ACHN (cell line): ENCODE results near the gene RGPD8.
A peak's percentile ranks its signal among the peaks of the same experiment; 100 is the strongest.

Experiments
- DNase-seq: peaks from one replicate; pipeline ENCODE4 v3.0.0-alpha.2; 2015
- in situ Hi-C: cut with HindIII; loops from 2 replicates; pipeline ENCODE4 v1.10.0; 2017; ENCODE audit warnings: low sequenced_read_pairs, low pct_ligation_motif_present, low pct_unique_long_range_greater_than_20kb

Gene RGPD8

DNA sequence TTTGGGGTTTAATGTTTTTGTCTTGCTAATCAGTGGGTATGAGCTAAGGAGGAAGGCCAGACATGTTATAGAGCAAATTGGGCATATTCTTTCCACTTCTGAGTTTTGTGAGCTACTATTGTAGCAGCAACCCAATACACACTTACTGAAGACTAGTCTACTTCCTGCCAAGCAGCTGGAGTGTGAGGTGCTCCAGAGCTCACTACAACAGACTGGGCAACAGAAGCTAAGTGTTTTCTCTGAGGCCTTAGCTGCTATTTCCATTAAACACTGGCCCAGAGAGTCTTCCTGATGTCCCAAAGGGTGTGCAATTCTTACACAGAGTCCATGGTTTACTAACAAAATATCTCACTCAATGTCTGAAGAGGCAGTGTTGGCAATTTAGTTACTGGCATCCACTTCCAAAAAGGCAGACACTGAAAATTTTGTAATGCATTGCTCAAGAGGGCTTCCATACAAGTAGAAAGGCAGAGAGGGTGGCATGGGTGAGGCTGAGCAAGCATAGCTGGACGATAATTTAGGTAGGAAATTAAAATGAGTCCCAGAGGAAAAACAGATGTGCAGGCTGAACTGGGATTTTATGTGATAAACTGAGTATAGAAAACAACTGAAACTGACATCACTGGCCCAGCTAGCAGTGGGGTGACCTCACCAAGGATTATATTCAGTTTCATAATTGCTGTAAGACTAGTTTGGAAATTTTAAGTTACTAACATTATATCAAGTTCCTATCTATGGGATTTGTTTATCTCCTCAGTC lies 89.4 kb downstream of the RGPD8 start:
- in situ Hi-C loops = no loop called here
- DNase-seq = no peak

GRCh38 chr2:112342067-112342550 lies 91.3 kb downstream of the RGPD8 start:
- DNase-seq = no peak

DNA sequence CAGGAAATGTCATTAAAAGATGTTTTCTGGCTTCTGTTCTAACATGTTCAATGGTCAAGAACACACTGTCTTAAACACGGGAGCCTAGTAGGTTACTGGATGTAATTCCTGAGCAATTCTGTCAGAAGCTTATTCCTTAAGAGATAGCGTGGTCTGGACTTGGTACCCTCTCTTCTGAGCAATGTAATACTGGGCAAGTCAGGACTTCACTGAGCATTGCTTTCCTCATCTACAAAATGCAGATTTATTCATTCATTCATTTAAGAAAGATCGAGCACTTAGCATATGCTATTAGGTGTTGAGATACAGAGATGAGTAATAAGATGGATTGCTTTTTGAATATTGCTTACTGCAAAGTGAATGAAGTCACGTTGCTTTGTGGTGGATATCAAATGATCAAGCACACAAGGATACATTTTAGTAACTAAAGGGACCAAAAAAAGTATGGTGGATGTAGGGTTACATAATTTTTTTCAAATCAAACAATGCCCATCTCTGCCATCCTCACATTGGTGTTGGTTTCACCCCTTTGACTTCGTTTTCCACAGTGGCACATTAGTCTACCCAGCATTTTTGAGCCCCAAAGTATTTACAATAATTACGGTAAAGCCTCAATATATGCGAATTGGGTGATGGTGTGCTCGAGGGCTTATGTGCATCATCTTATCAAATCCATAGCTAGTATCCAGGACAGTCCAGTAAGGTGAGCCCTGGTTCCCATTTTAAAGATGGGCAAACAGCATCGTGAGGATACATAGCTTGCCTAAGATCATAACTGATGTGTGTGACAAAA lies 92.8 kb downstream of the RGPD8 start:
- DNase-seq = no peak
- in situ Hi-C loops = no loop called here

More at GRCh38 chr2:112342067-112342550, 91.3 kb downstream of the RGPD8 start:
- in situ Hi-C loops = no loop called here

DNA sequence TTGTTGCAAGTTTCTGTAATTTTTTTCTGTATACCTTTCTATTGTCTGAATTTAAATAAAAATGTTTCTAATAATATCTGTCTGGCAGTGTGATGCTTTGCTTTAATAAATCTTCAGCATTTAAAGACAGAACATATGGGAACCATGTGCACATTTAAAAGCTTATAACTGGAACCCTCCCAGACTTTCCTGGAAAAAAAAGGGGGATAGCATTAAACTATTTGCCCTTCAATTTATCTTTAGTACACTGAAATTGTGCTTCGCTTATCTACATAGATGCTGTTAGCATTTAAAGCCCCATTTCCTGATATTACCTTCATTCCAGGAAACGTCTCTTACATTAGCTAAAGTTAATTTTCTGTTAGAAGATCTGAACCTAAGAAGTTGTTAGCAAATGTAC lies 93.5 kb downstream of the RGPD8 start:
- no peak for DNase-seq
- in situ Hi-C loops = no loop called here

- in situ Hi-C loops = no loop called here
- DNase-seq = peak; percentile 52
Observed at GRCh38 chr2:112335600-112335999, 97.8 kb downstream of the RGPD8 start.

DNA sequence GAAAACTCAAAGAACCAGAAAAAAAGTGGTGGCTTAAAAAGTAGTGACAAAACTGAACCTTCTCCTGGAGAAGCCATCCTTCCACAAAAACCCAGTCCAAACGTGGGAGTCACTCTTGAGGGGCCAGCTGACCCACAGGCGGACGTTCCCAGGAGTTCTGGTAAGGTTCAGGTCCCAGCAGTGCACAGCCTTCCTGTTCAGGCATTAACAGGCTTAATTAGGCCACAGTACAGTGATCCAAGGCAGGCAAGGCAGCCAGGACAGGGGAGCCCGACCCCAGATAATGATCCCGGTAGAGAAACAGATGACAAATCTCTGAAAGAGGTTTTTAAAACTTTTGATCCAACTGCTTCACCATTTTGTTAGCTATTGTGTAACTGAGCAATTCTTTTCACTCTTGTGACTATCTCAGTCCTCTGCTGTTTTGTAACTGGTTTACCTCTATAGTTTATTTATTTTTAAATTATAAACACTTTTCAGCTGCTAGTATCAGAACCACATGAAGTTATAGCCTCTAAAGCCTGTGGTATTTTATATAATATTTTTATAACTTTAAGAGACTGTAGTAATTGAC lies 101.2 kb downstream of the RGPD8 start:
- no peak for DNase-seq
- in situ Hi-C loops = no loop called here

DNA sequence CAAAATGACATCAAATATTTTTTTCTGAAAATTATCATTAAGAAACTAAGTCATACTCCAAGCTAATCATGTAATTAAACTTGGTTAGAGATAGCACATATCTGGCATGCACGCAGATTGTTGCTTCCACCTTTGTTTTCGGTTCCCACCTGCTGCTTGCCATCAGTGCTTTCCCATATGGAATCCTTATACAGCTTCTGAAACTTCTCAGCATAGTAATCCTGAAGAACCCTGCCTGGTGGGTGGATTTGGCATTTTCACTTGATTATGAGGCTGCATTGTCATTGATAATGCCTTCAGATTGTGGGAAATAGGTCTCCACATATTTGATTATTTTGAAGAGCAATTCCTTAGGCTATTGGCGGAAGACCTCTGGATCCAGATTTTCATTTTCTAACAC lies 110.5 kb downstream of the RGPD8 start:
- no peak for DNase-seq

GRCh38 chr2:112321375-112322320 lies 111.8 kb downstream of the RGPD8 start:
- no peak for DNase-seq

More for the DNA sequence above, 110.5 kb downstream of the RGPD8 start:
- in situ Hi-C loops = no loop called here

More at GRCh38 chr2:112321375-112322320, 111.8 kb downstream of the RGPD8 start:
- in situ Hi-C loops = no loop called here
